Astrocyte (in vitro differentiated cells and primary cell): ENCODE measurements around the gene TMEM87B.

ENCODE experiments used
- CTCF ChIP-seq: IDR thresholded peaks from 2 replicates; pipeline ENCODE4 v1.5.1; 2011; ENCODE audit warnings: low read depth, mild to moderate bottlenecking, inconsistent platforms, low read length, moderate library complexity; ENCODE audit not compliant: insufficient read depth
- EZH2 ChIP-seq: IDR thresholded peaks from 2 replicates; pipeline ENCODE4 v1.6.1; 2012; ENCODE audit warnings: mild to moderate bottlenecking, low read length, inconsistent platforms; ENCODE audit not compliant: insufficient read depth

- TF ChIP-seq CTCF: no peak
- TF ChIP-seq EZH2: no peak
These were observed 20.1 kb upstream of the TMEM87B start for GRCh38 chr2:112034924-112035323.
